ENCODE measurements around the gene PSMA5.

Gene PSMA5

DNA sequence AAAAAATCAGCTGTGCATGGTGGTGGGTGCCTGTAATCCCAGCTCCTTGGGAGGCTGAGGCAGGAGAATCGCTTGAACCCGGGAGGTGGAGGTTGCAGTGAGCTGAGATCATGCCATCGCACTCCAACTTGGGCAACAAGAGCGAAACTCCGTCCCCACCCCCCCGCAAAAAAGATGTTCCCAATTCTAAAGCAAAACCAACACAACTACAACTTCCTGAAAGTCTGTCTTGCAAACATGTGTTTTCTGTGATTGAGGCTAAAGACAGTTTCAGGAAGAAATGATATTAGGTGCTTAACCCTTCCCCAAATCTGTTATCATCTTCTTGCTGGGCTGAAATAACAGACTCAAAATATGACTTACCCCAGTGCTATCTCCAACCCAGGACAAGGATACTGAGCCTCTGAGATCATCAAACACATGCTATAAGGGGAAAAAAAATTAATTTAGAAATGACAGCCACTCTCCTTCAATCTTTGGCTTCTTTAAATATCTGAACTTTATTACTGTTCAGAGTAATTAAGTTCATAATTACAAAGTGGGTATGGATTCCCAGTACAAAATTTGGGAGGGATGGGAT is 57.0 kb downstream of the PSMA5 start:
- no peak overlapping the region for H3K4me3 ChIP-seq (ENCODE audit: low read depth, low read length)
- TF ChIP-seq MYC (IDR thresholded peaks at IDR 0.05; ENCODE audit: low read depth, low read length) (no peak), POLR2A (IDR thresholded peaks at IDR 0.05; ENCODE audit: extremely low read depth, insufficient read length) (no peak)
- TF ChIP-seq, protein P1, sequence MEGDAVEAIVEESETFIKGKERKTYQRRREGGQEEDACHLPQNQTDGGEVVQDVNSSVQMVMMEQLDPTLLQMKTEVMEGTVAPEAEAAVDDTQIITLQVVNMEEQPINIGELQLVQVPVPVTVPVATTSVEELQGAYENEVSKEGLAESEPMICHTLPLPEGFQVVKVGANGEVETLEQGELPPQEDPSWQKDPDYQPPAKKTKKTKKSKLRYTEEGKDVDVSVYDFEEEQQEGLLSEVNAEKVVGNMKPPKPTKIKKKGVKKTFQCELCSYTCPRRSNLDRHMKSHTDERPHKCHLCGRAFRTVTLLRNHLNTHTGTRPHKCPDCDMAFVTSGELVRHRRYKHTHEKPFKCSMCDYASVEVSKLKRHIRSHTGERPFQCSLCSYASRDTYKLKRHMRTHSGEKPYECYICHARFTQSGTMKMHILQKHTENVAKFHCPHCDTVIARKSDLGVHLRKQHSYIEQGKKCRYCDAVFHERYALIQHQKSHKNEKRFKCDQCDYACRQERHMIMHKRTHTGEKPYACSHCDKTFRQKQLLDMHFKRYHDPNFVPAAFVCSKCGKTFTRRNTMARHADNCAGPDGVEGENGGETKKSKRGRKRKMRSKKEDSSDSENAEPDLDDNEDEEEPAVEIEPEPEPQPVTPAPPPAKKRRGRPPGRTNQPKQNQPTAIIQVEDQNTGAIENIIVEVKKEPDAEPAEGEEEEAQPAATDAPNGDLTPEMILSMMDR (IDR thresholded peaks at IDR 0.05; ENCODE audit: low read depth, low read length) = no peak
- TF ChIP-seq, protein P2, sequence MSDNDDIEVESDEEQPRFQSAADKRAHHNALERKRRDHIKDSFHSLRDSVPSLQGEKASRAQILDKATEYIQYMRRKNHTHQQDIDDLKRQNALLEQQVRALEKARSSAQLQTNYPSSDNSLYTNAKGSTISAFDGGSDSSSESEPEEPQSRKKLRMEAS (IDR thresholded peaks at IDR 0.05; ENCODE audit: low read depth, low read length) = no peak
- peak; percentile 15 for DNase-seq (ENCODE audit: low read depth)

DNA sequence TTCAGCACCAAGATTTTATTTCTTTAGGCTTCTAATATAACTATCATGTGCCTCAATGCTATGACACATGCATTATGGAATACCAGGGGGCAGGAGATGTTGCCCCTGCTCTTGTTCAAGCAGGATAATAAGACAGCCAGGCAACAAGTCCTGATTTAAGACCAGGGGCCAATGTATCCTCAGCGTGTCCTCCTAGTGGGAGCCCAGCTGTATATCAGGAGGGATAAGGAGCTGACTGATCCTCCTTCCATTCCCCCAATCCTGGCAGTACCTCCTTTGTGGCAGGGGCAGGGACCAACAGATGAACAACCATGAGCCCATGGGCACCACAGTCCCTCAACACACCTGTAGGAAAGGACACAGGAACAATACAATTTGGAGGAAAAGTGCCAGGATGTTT is 57.8 kb downstream of the PSMA5 start:
- TF ChIP-seq MYC (IDR thresholded peaks at IDR 0.05; ENCODE audit: low read depth, low read length) = no peak
- TF ChIP-seq, protein P2 (IDR thresholded peaks at IDR 0.05; ENCODE audit: low read depth, low read length) = no peak
- no peak for DNase-seq (ENCODE audit: low read depth)
- no peak overlapping the region for H3K4me3 ChIP-seq (ENCODE audit: low read depth, low read length)

DNA sequence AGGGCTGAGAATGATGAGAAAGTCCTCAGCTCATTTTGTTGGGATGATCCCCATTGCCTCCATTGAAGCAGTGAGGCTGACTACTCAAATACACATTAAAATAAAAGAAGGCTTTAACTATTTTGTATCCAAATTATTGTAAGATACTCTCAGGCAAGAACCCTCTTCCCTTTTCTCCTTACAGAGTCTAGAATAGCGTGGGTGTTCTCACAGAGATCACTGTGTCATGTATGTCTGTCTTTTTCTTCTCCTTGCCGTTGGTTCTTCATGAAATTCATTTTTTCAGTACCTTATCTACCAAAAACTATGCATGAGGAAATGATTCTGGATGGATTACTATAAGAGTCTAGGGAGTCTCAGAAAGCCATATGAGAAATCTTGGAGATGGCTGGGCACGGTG is 58.6 kb downstream of the PSMA5 start:
- DNase-seq (ENCODE audit: low read depth) = no peak
- H3K4me3 ChIP-seq (ENCODE audit: low read depth, low read length) = no peak overlapping the region
- TF ChIP-seq, protein P1 (IDR thresholded peaks at IDR 0.05; ENCODE audit: low read depth, low read length) = no peak
- TF ChIP-seq MYC (IDR thresholded peaks at IDR 0.05; ENCODE audit: low read depth, low read length) = no peak
- TF ChIP-seq, protein P2 (IDR thresholded peaks at IDR 0.05; ENCODE audit: low read depth, low read length) = no peak
- no peak for TF ChIP-seq POLR2A (IDR thresholded peaks at IDR 0.05; ENCODE audit: extremely low read depth, insufficient read length)

DNA sequence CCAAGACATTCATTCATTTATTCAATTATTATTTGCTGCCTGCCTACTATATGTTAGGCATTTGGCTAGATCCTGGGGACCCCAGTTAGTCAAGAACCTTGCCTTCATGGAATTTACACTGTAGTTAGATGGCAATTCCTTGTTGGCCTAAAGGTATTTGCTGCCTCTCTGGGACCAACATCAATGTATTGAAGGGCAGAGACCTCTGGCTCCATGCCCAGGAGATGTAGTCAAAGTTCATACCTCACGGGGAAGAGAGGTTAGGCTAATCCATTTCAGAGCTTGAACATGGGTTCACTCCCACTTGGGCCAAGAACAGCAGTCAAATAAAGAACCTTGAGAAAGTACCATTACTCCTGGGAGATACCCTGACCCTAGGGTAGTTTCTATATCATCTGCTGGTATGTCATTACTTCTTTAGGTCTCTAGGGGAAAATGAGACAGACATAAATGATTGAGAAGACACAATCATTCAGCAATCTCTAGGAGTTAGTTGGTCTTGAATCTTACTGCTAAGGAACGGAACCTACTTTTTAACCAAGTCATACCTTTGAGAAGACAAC is 60.5 kb downstream of the PSMA5 start:
- TF ChIP-seq MYC (IDR thresholded peaks at IDR 0.05; ENCODE audit: low read depth, low read length) = no peak
- TF ChIP-seq, protein P2 (IDR thresholded peaks at IDR 0.05; ENCODE audit: low read depth, low read length) = no peak
- no peak for TF ChIP-seq POLR2A (IDR thresholded peaks at IDR 0.05; ENCODE audit: extremely low read depth, insufficient read length)
- TF ChIP-seq, protein P1 (IDR thresholded peaks at IDR 0.05; ENCODE audit: low read depth, low read length) = no peak
- no peak for DNase-seq (ENCODE audit: low read depth)

DNA sequence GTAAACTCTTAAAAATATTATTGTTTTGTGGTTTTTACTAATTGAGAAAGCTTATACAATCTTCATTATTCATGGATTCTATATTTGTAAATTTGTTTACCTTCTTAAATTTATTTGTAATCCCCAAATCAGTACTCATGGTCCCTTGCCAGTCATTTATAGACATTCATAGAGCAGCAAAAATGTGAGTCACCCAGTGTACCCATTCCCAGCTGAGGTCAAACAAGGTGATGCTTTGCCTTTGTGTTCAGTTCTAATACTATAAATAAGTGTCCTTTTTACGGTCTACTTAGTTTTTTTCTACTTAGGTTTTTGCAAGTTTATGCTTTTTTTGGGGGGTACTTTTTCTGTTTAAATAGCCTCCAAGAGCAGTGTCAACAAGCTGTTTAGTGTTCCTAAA is 64.6 kb downstream of the PSMA5 start:
- no peak overlapping the region for H3K4me3 ChIP-seq (ENCODE audit: low read depth, low read length)
- TF ChIP-seq, protein P1 (IDR thresholded peaks at IDR 0.05; ENCODE audit: low read depth, low read length) = no peak
- TF ChIP-seq MYC (IDR thresholded peaks at IDR 0.05; ENCODE audit: low read depth, low read length) (no peak), POLR2A (IDR thresholded peaks at IDR 0.05; ENCODE audit: extremely low read depth, insufficient read length) (no peak)
- TF ChIP-seq, protein P2 (IDR thresholded peaks at IDR 0.05; ENCODE audit: low read depth, low read length) = no peak

More for the DNA sequence above, 60.5 kb downstream of the PSMA5 start:
- no peak overlapping the region for H3K4me3 ChIP-seq (ENCODE audit: low read depth, low read length)

DNA sequence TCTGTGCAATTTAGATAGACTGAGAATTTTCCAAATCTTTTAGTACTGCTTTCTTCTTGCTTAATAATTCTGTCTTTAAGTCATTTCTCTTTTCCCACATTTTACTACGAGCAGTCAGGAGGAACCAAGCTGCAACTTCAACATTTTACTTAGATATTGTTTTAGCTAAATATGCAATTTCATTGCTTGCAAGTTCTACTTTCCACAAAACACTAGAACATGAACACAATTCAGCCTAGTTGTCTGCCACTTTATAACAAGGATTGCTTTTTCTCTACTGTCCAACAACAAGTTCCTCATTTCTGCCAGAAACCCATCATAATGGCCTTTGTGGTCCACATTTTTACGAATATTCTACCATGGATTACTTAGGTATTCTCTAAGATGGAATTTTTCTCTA is 65.2 kb downstream of the PSMA5 start:
- no peak overlapping the region for H3K4me3 ChIP-seq (ENCODE audit: low read depth, low read length)
- peak; percentile 3 for DNase-seq (ENCODE audit: low read depth)
- TF ChIP-seq, protein P1 (IDR thresholded peaks at IDR 0.05; ENCODE audit: low read depth, low read length) = no peak
- no peak for TF ChIP-seq POLR2A (IDR thresholded peaks at IDR 0.05; ENCODE audit: extremely low read depth, insufficient read length)
- no peak for TF ChIP-seq MYC (IDR thresholded peaks at IDR 0.05; ENCODE audit: low read depth, low read length)
- TF ChIP-seq, protein P2 (IDR thresholded peaks at IDR 0.05; ENCODE audit: low read depth, low read length) = no peak

More for the DNA sequence above, 64.6 kb downstream of the PSMA5 start:
- DNase-seq (ENCODE audit: low read depth) = no peak

Measured in NB4 (cell line).